GM21360 (cell line): Measurements from ENCODE around the gene KDR.

Experiments used
- ATAC-seq: cut with Tn5 transposase; IDR thresholded peaks from one replicate; pipeline ENCODE4 v1.9.1; 2021; ENCODE audit warnings: mild to moderate bottlenecking, moderate library complexity; ENCODE audit not compliant: unreplicated experiment

The KDR gene

GRCh38 chr4:55124322-55125076, 896 bp downstream of the KDR start:
- ATAC-seq, result no peak

GRCh38 chr4:55123791-55124190, 1.6 kb downstream of the KDR start:
- no peak for ATAC-seq

- no peak for ATAC-seq
These were observed 3.2 kb downstream of the KDR start for GRCh38 chr4:55122235-55122634.

DNA sequence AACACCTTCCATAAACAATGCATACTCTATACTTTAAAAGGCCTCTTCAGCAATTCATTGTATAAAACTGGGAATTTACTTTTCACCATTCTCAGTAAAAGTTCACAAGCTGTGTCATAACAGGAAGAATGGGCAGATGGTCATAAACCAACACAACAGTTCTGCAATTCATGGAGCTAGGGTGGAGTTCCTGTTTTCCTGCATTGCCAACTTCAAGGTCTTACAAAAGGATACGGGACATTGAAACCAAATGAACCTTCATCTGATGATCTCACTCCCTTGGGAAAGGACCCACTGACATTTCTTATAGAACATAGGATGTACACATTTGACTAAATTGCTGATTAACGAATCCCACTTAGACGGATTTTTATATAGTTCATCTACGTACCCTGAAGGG, 4.1 kb downstream of the KDR start:
- no peak for ATAC-seq

DNA sequence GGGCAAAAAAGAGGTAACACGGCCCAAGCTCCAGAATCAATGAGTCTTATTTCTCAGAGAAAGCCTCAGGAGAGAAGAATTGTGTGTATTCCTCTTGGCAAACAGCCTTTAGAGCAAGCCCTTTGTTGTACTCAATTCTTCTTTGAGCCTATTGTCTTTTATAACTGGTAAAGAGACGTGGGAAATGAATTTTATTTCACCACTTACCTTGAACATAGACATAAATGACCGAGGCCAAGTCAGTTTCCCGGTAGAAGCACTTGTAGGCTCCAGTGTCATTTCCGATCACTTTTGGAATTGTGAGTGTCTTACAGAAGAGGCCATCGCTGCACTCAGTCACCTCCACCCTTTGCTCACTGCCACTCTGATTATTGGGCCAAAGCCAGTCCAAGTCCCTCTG, 7.0 kb downstream of the KDR start:
- no peak for ATAC-seq

- no peak for ATAC-seq
These were observed 7.9 kb downstream of the KDR start for GRCh38 chr4:55117511-55117910.

DNA sequence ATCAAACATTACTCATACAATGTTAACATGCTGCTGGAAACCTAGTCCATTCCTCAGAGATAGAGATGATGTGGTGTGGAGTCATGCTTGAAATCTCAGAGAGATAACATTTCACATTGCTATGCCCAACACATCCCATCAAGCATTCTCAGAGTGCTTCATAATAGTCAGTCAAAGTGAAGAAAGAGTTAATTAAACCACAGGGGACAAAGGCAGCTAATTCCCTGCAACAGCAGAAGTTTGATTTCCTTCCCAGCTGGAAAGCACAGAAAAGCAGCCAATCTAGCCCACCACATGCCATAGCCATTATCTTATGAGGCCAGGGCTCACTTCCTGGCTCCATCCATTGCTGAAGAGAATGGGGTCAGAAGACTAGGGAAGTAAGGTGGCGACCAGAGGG, 8.9 kb downstream of the KDR start:
- no peak for ATAC-seq

DNA sequence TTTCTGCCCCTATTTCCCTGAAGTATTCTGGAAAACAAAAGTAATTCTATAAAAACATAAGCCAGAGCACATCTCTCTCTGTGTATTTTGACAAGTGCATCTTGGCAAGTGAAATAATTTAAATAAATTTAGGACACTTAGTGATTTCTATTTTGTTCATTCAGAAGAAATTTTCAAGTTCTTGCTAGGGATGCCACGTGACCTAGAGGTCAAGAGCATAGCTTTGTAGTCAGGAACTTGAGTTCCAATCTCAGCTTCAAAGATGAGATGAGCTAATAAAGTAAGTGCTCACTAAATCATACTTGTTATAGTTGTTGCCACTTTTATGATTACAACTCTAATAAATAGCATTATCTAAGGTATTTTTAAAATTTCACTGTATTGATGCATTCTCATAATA, 13.8 kb downstream of the KDR start:
- no peak for ATAC-seq

DNA sequence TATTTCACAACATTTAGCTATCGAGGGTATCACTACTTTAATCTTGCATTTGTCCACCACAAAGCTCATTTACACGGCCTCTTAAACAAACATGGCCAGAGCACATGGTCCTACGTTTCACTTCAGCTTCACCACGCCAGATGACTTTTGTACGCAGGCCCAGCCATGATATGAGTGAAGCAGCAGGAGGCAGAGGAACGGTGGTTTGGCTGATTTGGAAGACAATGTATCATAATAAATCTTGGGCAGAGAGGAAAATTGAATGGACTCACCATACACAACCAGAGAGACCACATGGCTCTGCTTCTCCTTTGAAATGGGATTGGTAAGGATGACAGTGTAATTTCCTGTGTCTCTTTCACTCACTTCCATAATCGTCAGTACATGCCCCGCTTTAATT, 15.3 kb downstream of the KDR start:
- no peak for ATAC-seq

DNA sequence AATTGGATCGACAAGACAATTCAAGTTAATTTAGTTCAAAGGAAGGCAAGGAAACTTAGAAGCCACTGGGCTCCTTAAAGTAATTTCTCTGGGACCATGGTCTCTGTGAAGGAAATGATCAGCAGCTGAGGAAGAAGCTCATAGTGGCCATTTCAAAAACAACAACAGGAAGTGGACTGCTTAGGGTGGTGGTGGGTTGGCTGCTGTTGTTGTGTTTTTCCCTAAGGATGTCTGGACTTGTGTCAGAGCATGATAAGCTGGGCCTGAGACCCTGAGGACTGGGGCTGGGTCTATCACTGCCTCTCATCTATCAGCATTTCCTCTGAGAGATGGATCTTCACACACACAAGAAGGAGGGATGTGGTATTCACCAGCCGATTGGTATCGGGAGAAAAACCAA, 18.3 kb downstream of the KDR start:
- no peak for ATAC-seq

- ATAC-seq, result no peak
These were observed 22.2 kb downstream of the KDR start for GRCh38 chr4:55103224-55103623.

GRCh38 chr4:55099816-55100215, 25.6 kb downstream of the KDR start:
- no peak for ATAC-seq

- no peak for ATAC-seq
These were observed 26.8 kb downstream of the KDR start for GRCh38 chr4:55098456-55099204.

- ATAC-seq, result no peak
These were observed 28.8 kb downstream of the KDR start for GRCh38 chr4:55096619-55097018.

- no peak for ATAC-seq
These were observed 29.4 kb downstream of the KDR start for GRCh38 chr4:55096045-55096444.

GRCh38 chr4:55092504-55092903, 32.9 kb downstream of the KDR start:
- no peak for ATAC-seq

GRCh38 chr4:55089916-55090315, 35.5 kb downstream of the KDR start:
- ATAC-seq, result no peak

- no peak for ATAC-seq
These were observed 37.5 kb downstream of the KDR start for GRCh38 chr4:55087913-55088260.

DNA sequence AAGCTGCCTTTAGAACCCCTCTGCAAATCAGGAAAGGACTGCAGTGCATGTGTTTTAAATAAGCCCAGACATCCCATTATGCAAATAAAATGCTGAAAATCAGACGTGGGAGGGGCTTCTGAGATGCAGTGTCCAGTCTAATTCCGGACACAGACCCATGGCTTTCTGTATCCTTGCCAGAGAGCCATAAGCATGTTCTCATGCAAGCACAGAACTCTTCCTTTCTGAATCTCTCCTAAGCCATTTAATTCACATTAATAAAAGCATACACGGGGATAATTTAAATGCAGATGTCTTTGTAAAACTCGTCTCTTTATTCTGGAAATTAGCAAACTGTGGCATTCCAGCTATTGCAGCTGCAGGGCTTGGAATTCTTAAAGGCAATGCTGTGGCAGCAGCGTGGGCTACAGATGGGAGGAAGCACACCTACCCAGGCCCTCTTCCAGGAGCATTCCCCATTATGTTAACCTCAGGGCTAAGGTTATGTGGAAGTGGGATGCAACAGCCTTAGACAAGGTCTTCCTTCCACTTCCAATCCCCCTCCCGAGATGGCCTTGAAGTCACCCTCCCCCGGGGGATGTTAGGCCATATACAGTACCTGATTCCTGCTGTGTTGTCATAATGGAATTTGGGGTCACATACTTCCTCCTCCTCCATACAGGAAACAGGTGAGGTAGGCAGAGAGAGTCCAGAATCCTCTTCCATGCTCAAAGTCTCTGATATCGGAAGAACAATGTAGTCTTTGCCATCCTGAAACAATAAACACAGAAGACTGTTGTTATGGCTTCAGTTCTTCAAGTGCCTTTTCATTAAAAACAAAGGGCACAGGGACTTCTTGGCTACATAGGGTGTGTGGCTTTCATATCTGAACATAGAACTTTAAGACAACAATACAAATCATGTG, 38.1 kb downstream of the KDR start:
- ATAC-seq, result no peak

DNA sequence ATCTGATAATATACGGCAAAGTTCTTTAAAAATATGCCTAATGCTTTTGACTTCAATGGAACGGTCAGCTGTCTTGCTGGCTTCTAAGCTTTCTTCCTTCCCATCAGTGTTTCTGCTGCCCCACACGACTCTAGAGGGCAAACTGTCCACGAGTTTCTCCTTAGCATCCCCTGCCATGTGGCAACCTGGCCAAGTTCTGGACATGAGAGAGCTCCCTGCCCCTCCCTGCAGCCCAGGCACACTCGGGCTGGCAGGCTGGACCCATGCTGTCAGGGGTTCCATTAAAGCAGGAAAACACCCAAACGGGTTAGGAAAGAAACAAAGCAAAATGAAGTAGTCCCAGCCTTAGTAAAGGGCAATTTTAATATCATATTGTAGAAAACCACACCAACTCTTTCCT, 38.8 kb downstream of the KDR start:
- ATAC-seq, result no peak

DNA sequence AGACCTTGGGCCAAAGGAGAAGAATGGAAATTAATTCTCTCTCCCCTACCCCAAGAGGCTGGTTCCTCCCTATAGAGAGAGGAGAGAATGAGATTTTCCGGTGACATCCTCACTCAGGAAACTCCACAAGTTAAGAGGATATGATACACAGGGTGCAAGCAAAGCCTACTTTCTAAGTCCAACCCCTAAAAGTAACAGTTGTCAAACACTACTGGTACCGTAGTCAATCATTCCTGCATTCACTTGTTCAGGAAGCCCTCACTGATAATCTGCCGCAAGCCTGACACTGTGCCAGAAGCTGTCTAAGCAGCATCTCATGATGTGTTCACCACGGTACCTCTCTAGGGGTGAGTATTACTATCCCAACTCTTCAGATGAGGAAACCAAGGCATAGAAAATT, 41.7 kb downstream of the KDR start:
- ATAC-seq, result no peak

DNA sequence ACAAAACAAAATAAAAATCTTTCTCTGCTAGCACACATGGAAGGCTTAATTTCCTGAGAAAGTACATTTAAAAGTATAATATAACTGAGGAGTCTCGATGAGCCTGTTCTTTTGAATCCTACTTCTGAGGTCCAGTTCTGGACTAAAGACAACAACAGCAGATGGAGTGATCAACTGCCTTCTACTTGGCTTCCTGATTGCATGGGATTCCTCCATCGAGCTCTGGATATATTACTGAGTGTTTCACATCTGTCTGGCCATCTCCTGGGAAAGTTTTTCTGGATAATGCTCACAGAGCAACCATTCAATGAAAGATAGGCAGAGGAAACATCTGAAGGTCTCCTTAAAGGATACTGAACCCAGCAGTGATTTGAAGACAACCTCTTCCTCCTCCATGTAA, 42.6 kb downstream of the KDR start:
- ATAC-seq, result no peak
